T-helper 1 cell treated with Interleukin-12 subunit alpha and Interleukin-12 subunit beta and Interleukin-4 antibody, amounts not matched to agents 30 ng/mL and 1 ng/mL, for 36 hours (primary cell): ENCODE results near the gene POLR3GL. TPM values are rescaled to one million over a fixed set of nuclear protein-coding genes. Genes with fewer than 3 reads are reported as not detected.
"Not testable (repeated sequence)": the region's sequence is repeated elsewhere in the genome, so short reads cannot be mapped to it uniquely, and the experiment has no call there.

Experiments used
- intact Hi-C: fragments of 100-400 bp; cut with micrococcal nuclease; formaldehyde crosslinking; loops from one replicate; pipeline ENCODE4 v1.15.1; 2024
- total RNA-seq: library from RNA; stranded (reverse); gene quantifications from 2 replicates; pipeline ENCODE4 v1.2.3, GENCODE V29; 2022

The POLR3GL gene
- total RNA-seq, result 17.8 and 21.0 TPM in 2 replicates

- intact Hi-C loops, result loop anchor here (1.0 to 2.0 kb wide), 9 partner anchors 8 to 119 kb away; partner anchors contain the start of genes ANKRD35, NUDT17, PEX11B and PIAS3
These were observed at the start of gene POLR3GL, which contains the start of gene ANKRD34A for GRCh38 chr1:145964328-145965118. TSS of gene POLR3GL (plus strand) at chr1:145964690. CDS start at chr1:145974866, 10,176 bp downstream. TSS of gene ANKRD34A (minus strand) at chr1:145964575. CDS start at chr1:145961759, 2,816 bp downstream.

- intact Hi-C loops, result no loop called here
These were observed 47.7 kb upstream of the POLR3GL start for GRCh38 chr1:145916745-145917144.

GRCh38 chr1:145917595-145917994 is 46.9 kb upstream of the POLR3GL start:
- intact Hi-C loops, result no loop called here

GRCh38 chr1:145918144-145918991 is 46.1 kb upstream of the POLR3GL start, which contains the start of gene PEX11B:
TSS of gene PEX11B (minus strand) at chr1:145918717. CDS start at chr1:145918688, 29 bp downstream.
- intact Hi-C loops, result loop anchor here (1.0 to 2.0 kb wide), 10 partner anchors 8 to 118 kb away; partner anchors contain the start of genes ANKRD34A, ANKRD35, ITGA10 and LIX1L

- intact Hi-C loops, result loop anchor here (1.0 to 2.0 kb wide), 10 partner anchors 8 to 118 kb away; partner anchors contain the start of genes ANKRD34A, ANKRD35, ITGA10 and LIX1L
These were observed 45.2 kb upstream of the POLR3GL start for GRCh38 chr1:145918992-145919939.

GRCh38 chr1:145920297-145920696 is 44.2 kb upstream of the POLR3GL start:
- intact Hi-C loops, result not testable (repeated sequence)

GRCh38 chr1:145922266-145922665 is 42.2 kb upstream of the POLR3GL start:
- intact Hi-C loops, result no loop called here

- intact Hi-C loops, result loop anchor here (1.0 to 5.0 kb wide), 9 partner anchors 8 to 104 kb away; partner anchors contain the start of genes ANKRD34A, ANKRD35, LIX1L and PEX11B
These were observed 37.8 kb upstream of the POLR3GL start for GRCh38 chr1:145926686-145927062.

GRCh38 chr1:145927063-145927886 is 37.2 kb upstream of the POLR3GL start, which contains the start of gene RBM8A:
TSS of gene RBM8A (minus strand) at chr1:145927484. CDS start at chr1:145927426, 58 bp downstream.
- intact Hi-C loops, result loop anchor here (1.0 to 5.0 kb wide), 9 partner anchors 9 to 105 kb away; partner anchors contain the start of genes ANKRD34A, ANKRD35, LIX1L and PEX11B

- intact Hi-C loops, result loop anchor here (1.0 to 5.0 kb wide), 9 partner anchors 10 to 106 kb away; partner anchors contain the start of genes ANKRD34A, ANKRD35, LIX1L and PEX11B
These were observed 36.4 kb upstream of the POLR3GL start for GRCh38 chr1:145927916-145928643.

GRCh38 chr1:145932522-145933009 is 31.9 kb upstream of the POLR3GL start:
- intact Hi-C loops, result loop anchor here (1.0 kb wide), 1 partner anchor 26 kb away; the partner anchor contains the start of gene LIX1L

GRCh38 chr1:145935708-145936107 is 28.8 kb upstream of the POLR3GL start:
- intact Hi-C loops, result no loop called here

GRCh38 chr1:145936247-145936646 is 28.2 kb upstream of the POLR3GL start:
- intact Hi-C loops, result no loop called here

GRCh38 chr1:145937436-145937835 is 27.1 kb upstream of the POLR3GL start:
- intact Hi-C loops, result no loop called here

GRCh38 chr1:145942405-145942804 is 22.1 kb upstream of the POLR3GL start:
- intact Hi-C loops, result no loop called here

- intact Hi-C loops, result no loop called here
These were observed 21.6 kb upstream of the POLR3GL start for GRCh38 chr1:145942871-145943270.

GRCh38 chr1:145944532-145944931 is 20.0 kb upstream of the POLR3GL start:
- intact Hi-C loops, result no loop called here

GRCh38 chr1:145946477-145946986 is 18.0 kb upstream of the POLR3GL start:
- intact Hi-C loops, result no loop called here
